Breast epithelium (tissue), 3 donors: ENCODE results near the gene TGOLN2.

Experiments used
- POLR2A ChIP-seq: fragments of 450-650 bp; IDR thresholded peaks from one replicate; pipeline ENCODE4 v1.6.1; 2016; ENCODE audit warnings: antibody characterized with exemption, mild to moderate bottlenecking, moderate library complexity
- POLR2AphosphoS5 ChIP-seq, 3 donors: sonication (generic); formaldehyde crosslinking; IDR thresholded peaks; one replicate each; pipeline ENCODE4 v1.6.1; 2017; ENCODE audit warnings: antibody characterized with exemption in 3 of 3
- TF ChIP-seq, protein P1 (sequence below), 3 donors: fragments of 450-650 bp; IDR thresholded peaks; one replicate each; pipeline ENCODE4 v1.5.1; 2016 to 2017; ENCODE audit warnings: antibody characterized with exemption in 3 of 3, mild to moderate bottlenecking in 3 of 3, moderate library complexity in 3 of 3

DNA sequence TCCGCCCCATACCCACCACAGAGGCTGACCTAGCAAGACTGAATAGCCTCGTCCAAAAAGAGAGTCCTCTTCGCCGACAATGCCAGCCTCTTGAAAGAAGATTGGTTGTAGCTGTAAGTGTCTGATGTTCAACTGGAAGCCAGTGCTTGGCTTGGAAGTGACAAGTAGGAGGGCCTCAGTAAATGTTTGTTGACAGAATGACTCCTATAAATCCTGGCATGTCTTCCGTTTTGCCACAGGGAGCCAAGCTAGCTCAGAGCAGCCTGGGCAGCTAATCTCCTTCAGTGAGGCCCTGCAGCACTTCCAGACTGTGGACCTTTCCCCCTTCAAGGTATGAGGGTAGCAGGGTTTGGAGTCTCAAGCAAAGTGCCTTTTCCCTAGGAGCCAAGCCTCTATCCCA lies 41.7 kb upstream of the TGOLN2 start:
- TF ChIP-seq, protein P1, sequence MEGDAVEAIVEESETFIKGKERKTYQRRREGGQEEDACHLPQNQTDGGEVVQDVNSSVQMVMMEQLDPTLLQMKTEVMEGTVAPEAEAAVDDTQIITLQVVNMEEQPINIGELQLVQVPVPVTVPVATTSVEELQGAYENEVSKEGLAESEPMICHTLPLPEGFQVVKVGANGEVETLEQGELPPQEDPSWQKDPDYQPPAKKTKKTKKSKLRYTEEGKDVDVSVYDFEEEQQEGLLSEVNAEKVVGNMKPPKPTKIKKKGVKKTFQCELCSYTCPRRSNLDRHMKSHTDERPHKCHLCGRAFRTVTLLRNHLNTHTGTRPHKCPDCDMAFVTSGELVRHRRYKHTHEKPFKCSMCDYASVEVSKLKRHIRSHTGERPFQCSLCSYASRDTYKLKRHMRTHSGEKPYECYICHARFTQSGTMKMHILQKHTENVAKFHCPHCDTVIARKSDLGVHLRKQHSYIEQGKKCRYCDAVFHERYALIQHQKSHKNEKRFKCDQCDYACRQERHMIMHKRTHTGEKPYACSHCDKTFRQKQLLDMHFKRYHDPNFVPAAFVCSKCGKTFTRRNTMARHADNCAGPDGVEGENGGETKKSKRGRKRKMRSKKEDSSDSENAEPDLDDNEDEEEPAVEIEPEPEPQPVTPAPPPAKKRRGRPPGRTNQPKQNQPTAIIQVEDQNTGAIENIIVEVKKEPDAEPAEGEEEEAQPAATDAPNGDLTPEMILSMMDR (IDR thresholded peaks at IDR 0.05) = no peak
- TF ChIP-seq POLR2A (no peak), POLR2AphosphoS5 (IDR thresholded peaks at IDR 0.05) (no peak)
